ENCODE measurements around the gene MAP7. TPM values are rescaled to one million over a fixed set of nuclear protein-coding genes. Genes with fewer than 3 reads are reported as not detected.
"Not testable (repeated sequence)": the region's sequence is repeated elsewhere in the genome, so short reads cannot be mapped to it uniquely, and the experiment has no call there.

MAP7 gene
- polyA plus RNA-seq, 12 donors, result 0.21 to 12.2 (median 0.51) TPM; not detected in 1

GRCh38 chr6:136506124-136506799, 44.0 kb downstream of the MAP7 start:
- DNase-seq, result no peak

GRCh38 chr6:136503303-136504029, 46.8 kb downstream of the MAP7 start:
- no peak for DNase-seq

GRCh38 chr6:136502786-136503185, 47.4 kb downstream of the MAP7 start:
- no peak for DNase-seq

GRCh38 chr6:136501514-136501913, 48.7 kb downstream of the MAP7 start:
- no peak for DNase-seq

GRCh38 chr6:136501096-136501495, 49.1 kb downstream of the MAP7 start:
- DNase-seq, result no peak

- no peak for DNase-seq
Observed at GRCh38 chr6:136500414-136500813, 49.8 kb downstream of the MAP7 start.

- no peak for DNase-seq
Observed at GRCh38 chr6:136499370-136499769, 50.9 kb downstream of the MAP7 start.

- DNase-seq, result not testable (repeated sequence)
Observed at GRCh38 chr6:136496449-136496848, 53.8 kb downstream of the MAP7 start.

- no peak for DNase-seq
Observed at GRCh38 chr6:136494710-136495109, 55.5 kb downstream of the MAP7 start.

GRCh38 chr6:136494059-136494458, 56.2 kb downstream of the MAP7 start:
- DNase-seq, result no peak

GRCh38 chr6:136492409-136492808, 57.8 kb downstream of the MAP7 start:
- DNase-seq, result no peak

GRCh38 chr6:136491754-136492153, 58.5 kb downstream of the MAP7 start:
- DNase-seq, result no peak

GRCh38 chr6:136491251-136491650, 59.0 kb downstream of the MAP7 start:
- no peak for DNase-seq

GRCh38 chr6:136489689-136490033, 60.6 kb downstream of the MAP7 start:
- not testable (repeated sequence) for DNase-seq

- DNase-seq, result no peak
Observed at GRCh38 chr6:136487759-136488425, 62.3 kb downstream of the MAP7 start.

- no peak for DNase-seq
Observed at GRCh38 chr6:136486357-136486756, 63.9 kb downstream of the MAP7 start.

- DNase-seq, result no peak
Observed at GRCh38 chr6:136483906-136484305, 66.3 kb downstream of the MAP7 start.

GRCh38 chr6:136483005-136483404, 67.2 kb downstream of the MAP7 start:
- DNase-seq, result not testable (repeated sequence)

- no peak for DNase-seq
Observed at GRCh38 chr6:136477548-136477947, 72.7 kb downstream of the MAP7 start.

GRCh38 chr6:136475686-136476085, 74.5 kb downstream of the MAP7 start:
- no peak for DNase-seq

- no peak for DNase-seq
Observed at GRCh38 chr6:136474241-136474640, 76.0 kb downstream of the MAP7 start.

- no peak for DNase-seq
Observed at GRCh38 chr6:136471922-136472321, 78.3 kb downstream of the MAP7 start.

GRCh38 chr6:136471372-136471771, 78.8 kb downstream of the MAP7 start:
- DNase-seq, result no peak
